MM.1S (cell line): ENCODE results near the gene MPL.

ENCODE experiments used
- DNase-seq: peaks from one replicate; pipeline ENCODE4 v3.0.0-alpha.2; 2015
- H2AFZ ChIP-seq: fragments of 300-600 bp; sonication (generic); 2 replicates; pipeline ENCODE4 v1.6.0; 2016; ENCODE audit warnings: antibody characterized with exemption, low read length
- H3F3A ChIP-seq: fragments of 300-600 bp; sonication (generic); 2 replicates; pipeline ENCODE4 v1.6.1; 2016; ENCODE audit warnings: mild to moderate bottlenecking, antibody characterized with exemption, low read length, moderate library complexity, mixed read lengths; ENCODE audit not compliant: insufficient read depth
- H3K27ac ChIP-seq: fragments of 300-600 bp; sonication (generic); 2 replicates; pipeline ENCODE4 v1.5.1; 2016; ENCODE audit warnings: mild to moderate bottlenecking, low read length
- H3K27me3 ChIP-seq: fragments of 300-600 bp; sonication (generic); replicated peaks from 2 replicates; pipeline ENCODE4 v1.6.0; 2016; ENCODE audit warnings: low read length; ENCODE audit not compliant: insufficient read depth
- H3K36me3 ChIP-seq: fragments of 300-600 bp; sonication (generic); replicated peaks from 2 replicates; pipeline ENCODE4 v1.6.1; 2016; ENCODE audit warnings: mild to moderate bottlenecking, low read length, mixed read lengths; ENCODE audit not compliant: insufficient read depth
- H3K4me1 ChIP-seq: fragments of 300-600 bp; sonication (generic); 2 replicates; pipeline ENCODE4 v1.6.1; 2016; ENCODE audit warnings: low read length, mixed read lengths
- H3K4me2 ChIP-seq: fragments of 300-600 bp; sonication (generic); 2 replicates; pipeline ENCODE4 v1.6.0; 2016; ENCODE audit warnings: low read depth, low read length
- H3K4me3 ChIP-seq: fragments of 300-600 bp; sonication (generic); 2 replicates; pipeline ENCODE4 v1.5.1; 2016; ENCODE audit warnings: low read length, mixed read lengths
- H3K79me2 ChIP-seq: fragments of 300-600 bp; sonication (generic); 2 replicates; pipeline ENCODE4 v1.6.1; 2016; ENCODE audit warnings: mixed run types, low read length, mixed read lengths
- H3K9ac ChIP-seq: fragments of 300-600 bp; sonication (generic); 2 replicates; pipeline ENCODE4 v1.6.1; 2016; ENCODE audit warnings: low read length, mixed read lengths
- H3K9me2 ChIP-seq: fragments of 300-600 bp; sonication (generic); replicated peaks from 2 replicates; pipeline ENCODE4 v1.6.1; 2016; ENCODE audit warnings: mild to moderate bottlenecking, low read length, mixed read lengths; ENCODE audit not compliant: insufficient read depth
- H3K9me3 ChIP-seq: fragments of 300-600 bp; sonication (generic); replicated peaks from 2 replicates; pipeline ENCODE4 v1.6.1; 2016; ENCODE audit warnings: mild to moderate bottlenecking, low read length, mixed read lengths; ENCODE audit not compliant: insufficient read depth
- H4K20me1 ChIP-seq: fragments of 300-600 bp; sonication (generic); 2 replicates; pipeline ENCODE4 v1.6.1; 2016; ENCODE audit warnings: mild to moderate bottlenecking, low read length, moderate library complexity, mixed read lengths; ENCODE audit not compliant: insufficient read depth
- CTCF ChIP-seq: fragments of 300-600 bp; sonication (generic); IDR thresholded peaks from 2 replicates; pipeline ENCODE4 v1.5.1; 2016; ENCODE audit warnings: antibody characterized with exemption, low read length, mixed read lengths
- EZH2 ChIP-seq: fragments of 300-600 bp; sonication (generic); optimal IDR thresholded peaks from 2 replicates; pipeline ENCODE3; 2017; ENCODE audit warnings: low read depth, mild to moderate bottlenecking, antibody characterized with exemption, low read length, mixed read lengths
- EZH2phosphoT487 ChIP-seq: fragments of 300-600 bp; sonication (generic); IDR thresholded peaks from 2 replicates; pipeline ENCODE4 v1.6.1; 2018; ENCODE audit warnings: antibody characterized with exemption, low read length

Gene MPL

GRCh38 chr1:43352351-43352705 is 14.7 kb downstream of the MPL start:
- Histone ChIP-seq H3K9me3 (no peaks in the 10 kb centered on the region), H3K27me3 (0 out of 2 replicates have a peak, but pooled peaks cover under 1% of the 10 kb centered on the region), H3K79me2 (no peaks in the 10 kb centered on the region), H3K27ac (no peak overlapping the region), H3K4me3 (no peak overlapping the region), H3K9me2 (no peaks in the 10 kb centered on the region), H3F3A (peaks cover 9% of the 10 kb centered on the region), H2AFZ (no peak overlapping the region), H3K9ac (no peak overlapping the region), H3K36me3 (no peaks in the 10 kb centered on the region), H3K4me1 (peaks cover 10% of the 10 kb centered on the region), H3K4me2 (no peak overlapping the region), H4K20me1 (no peaks in the 10 kb centered on the region)
- no peak for TF ChIP-seq EZH2
- no peak for TF ChIP-seq EZH2phosphoT487
- TF ChIP-seq CTCF, result no peak
- no peak for DNase-seq

GRCh38 chr1:43352881-43353280 is 15.3 kb downstream of the MPL start:
- no peak overlapping the region for H3K4me3 ChIP-seq
- no peaks in the 10 kb centered on the region for H3K27me3 ChIP-seq
- H3K4me1 ChIP-seq, result peaks cover 10% of the 10 kb centered on the region
- no peak for TF ChIP-seq EZH2phosphoT487
- TF ChIP-seq CTCF, result no peak
- no peak for TF ChIP-seq EZH2
- H4K20me1 ChIP-seq, result no peaks in the 10 kb centered on the region
- H3K4me2 ChIP-seq, result no peak overlapping the region
- no peak overlapping the region for H3K9ac ChIP-seq
- no peak overlapping the region for H2AFZ ChIP-seq
- DNase-seq, result no peak
- H3K79me2 ChIP-seq, result no peaks in the 10 kb centered on the region
- no peaks in the 10 kb centered on the region for H3K9me2 ChIP-seq
- no peak overlapping the region for H3K27ac ChIP-seq
- peaks cover 10% of the 10 kb centered on the region for H3F3A ChIP-seq
- no peaks in the 10 kb centered on the region for H3K9me3 ChIP-seq
- H3K36me3 ChIP-seq, result no peaks in the 10 kb centered on the region

- Histone ChIP-seq H3K9ac (no peak overlapping the region), H3K4me3 (no peak overlapping the region), H3K27me3 (no peaks in the 10 kb centered on the region), H4K20me1 (no peaks in the 10 kb centered on the region), H3K4me1 (peaks cover 9% of the 10 kb centered on the region; the same call in 1 of the 2 replicates), H3F3A (peaks cover 15% of the 10 kb centered on the region), H2AFZ (no peak overlapping the region), H3K27ac (no peak overlapping the region), H3K9me3 (no peaks in the 10 kb centered on the region), H3K4me2 (no peak overlapping the region), H3K36me3 (no peaks in the 10 kb centered on the region), H3K9me2 (no peaks in the 10 kb centered on the region), H3K79me2 (peaks cover 8% of the 10 kb centered on the region)
- no peak for DNase-seq
- TF ChIP-seq CTCF (no peak), EZH2 (no peak)
Measured at GRCh38 chr1:43354471-43354870, 16.9 kb downstream of the MPL start.

- peaks cover 12% of the 10 kb centered on the region for H3K79me2 ChIP-seq
- H3K9ac ChIP-seq, result no peak overlapping the region
- no peaks in the 10 kb centered on the region for H3K9me3 ChIP-seq
- no peak for DNase-seq
- H2AFZ ChIP-seq, result no peak overlapping the region
- H3K9me2 ChIP-seq, result no peaks in the 10 kb centered on the region
- H3K27me3 ChIP-seq, result no peaks in the 10 kb centered on the region
- no peak overlapping the region for H3K4me3 ChIP-seq
- H3K4me1 ChIP-seq, result peaks cover 7% of the 10 kb centered on the region
- H3F3A ChIP-seq, result peaks cover 10% of the 10 kb centered on the region
- H3K4me2 ChIP-seq, result no peak overlapping the region
- no peaks in the 10 kb centered on the region for H4K20me1 ChIP-seq
- TF ChIP-seq CTCF (no peak), EZH2phosphoT487 (no peak), EZH2 (no peak)
- no peak overlapping the region for H3K27ac ChIP-seq
- no peaks in the 10 kb centered on the region for H3K36me3 ChIP-seq
Measured at GRCh38 chr1:43354936-43355335, 17.3 kb downstream of the MPL start.
